Natural killer cell (primary cell): ENCODE results near the gene FAM131A. TPM values are rescaled to one million over a fixed set of nuclear protein-coding genes. Genes with fewer than 3 reads are reported as not detected.

ENCODE experiments used
- ATAC-seq, 3 donors: fragments of 150-1000 bp in 2 of 3; fragments of 200-7000 bp in 1 of 3; cut with Tn5 transposase; 1 replicate in 1 of 3; 2 replicates in 2 of 3; pipeline ENCODE4 v1.10.0; 2021; ENCODE audit warnings: mild to moderate bottlenecking in 2 of 3, moderate library complexity in 2 of 3
- DNase-seq, 2 donors: peaks; one replicate each; pipeline versions ENCODE4 v3.0.0 to v3.0.0-alpha.2; 2013 to 2021; ENCODE audit warnings: mixed read lengths in 1 of 2
- H3K27ac ChIP-seq: one replicate; pipeline ENCODE4 v1.5.1; 2013; ENCODE audit warnings: mild to moderate bottlenecking, low read length
- H3K27me3 ChIP-seq: one replicate; pipeline ENCODE4 v1.6.1; 2013; ENCODE audit warnings: low read length; ENCODE audit not compliant: control insufficient read depth, insufficient read depth
- H3K36me3 ChIP-seq: one replicate; pipeline ENCODE4 v1.6.1; 2013; ENCODE audit warnings: low read length; ENCODE audit not compliant: control insufficient read depth, insufficient read depth
- H3K4me1 ChIP-seq: one replicate; pipeline ENCODE4 v1.6.1; 2013; ENCODE audit warnings: low read length; ENCODE audit not compliant: control insufficient read depth, insufficient read depth
- H3K4me3 ChIP-seq: one replicate; pipeline ENCODE4 v1.5.1; 2013; ENCODE audit warnings: low read length
- H3K9me3 ChIP-seq: one replicate; pipeline ENCODE4 v1.6.1; 2013; ENCODE audit warnings: low read length; ENCODE audit not compliant: control insufficient read depth, insufficient read depth
- H3K27ac Mint-ChIP-seq, 2 donors: one replicate each; pipeline ENCODE4 v1.8.0; 2022; ENCODE audit warnings: mild to moderate bottlenecking in 2 of 2, mixed read lengths in 2 of 2, moderate library complexity in 1 of 2
- H3K27me3 Mint-ChIP-seq, 2 donors: one replicate each; pipeline ENCODE4 v1.8.0; 2022; ENCODE audit warnings: low read depth in 2 of 2, mixed read lengths in 2 of 2
- H3K36me3 Mint-ChIP-seq: one replicate; pipeline ENCODE4 v1.8.0; 2022; ENCODE audit warnings: mixed read lengths
- H3K4me1 Mint-ChIP-seq, 2 donors: one replicate each; pipeline ENCODE4 v1.8.0; 2022; ENCODE audit warnings: mixed read lengths in 2 of 2
- H3K4me3 Mint-ChIP-seq: one replicate; pipeline ENCODE4 v1.8.0; 2022; ENCODE audit warnings: mild to moderate bottlenecking, moderate library complexity, mixed read lengths
- H3K9me3 Mint-ChIP-seq, 2 donors: one replicate each; pipeline ENCODE4 v1.8.0; 2022; ENCODE audit warnings: mixed read lengths in 2 of 2
- CTCF ChIP-seq: fragments of 200-600 bp; IDR thresholded peaks from one replicate; pipeline ENCODE4 v1.8.0; 2022; ENCODE audit warnings: antibody characterized with exemption
- WGBS: methylation state at CpG from one replicate; pipeline ENCODE4 v1.1.7; 2013; ENCODE audit warnings: missing lambda C conversion rate; ENCODE audit not compliant: insufficient coverage; 5-methylcytosine and 5-hydroxymethylcytosine counted together
- intact Hi-C: fragments of 100-400 bp; cut with micrococcal nuclease; formaldehyde crosslinking; loops from one replicate; pipeline ENCODE4 v1.14.2; 2022
- total RNA-seq, 4 donors: library from RNA; stranded (reverse); fragments of 120-200 nt in 1 of 4; gene quantifications; one replicate each; pipeline versions ENCODE4 v1.2.3 to v1.2.4, GENCODE V29; 2013 to 2022

Gene FAM131A
- total RNA-seq, 3 donors from 2014 or later (not counting 1 experiment from before 2014, with no cell fraction given) = 6.9 to 8.8 (median 8.5) TPM

DNA sequence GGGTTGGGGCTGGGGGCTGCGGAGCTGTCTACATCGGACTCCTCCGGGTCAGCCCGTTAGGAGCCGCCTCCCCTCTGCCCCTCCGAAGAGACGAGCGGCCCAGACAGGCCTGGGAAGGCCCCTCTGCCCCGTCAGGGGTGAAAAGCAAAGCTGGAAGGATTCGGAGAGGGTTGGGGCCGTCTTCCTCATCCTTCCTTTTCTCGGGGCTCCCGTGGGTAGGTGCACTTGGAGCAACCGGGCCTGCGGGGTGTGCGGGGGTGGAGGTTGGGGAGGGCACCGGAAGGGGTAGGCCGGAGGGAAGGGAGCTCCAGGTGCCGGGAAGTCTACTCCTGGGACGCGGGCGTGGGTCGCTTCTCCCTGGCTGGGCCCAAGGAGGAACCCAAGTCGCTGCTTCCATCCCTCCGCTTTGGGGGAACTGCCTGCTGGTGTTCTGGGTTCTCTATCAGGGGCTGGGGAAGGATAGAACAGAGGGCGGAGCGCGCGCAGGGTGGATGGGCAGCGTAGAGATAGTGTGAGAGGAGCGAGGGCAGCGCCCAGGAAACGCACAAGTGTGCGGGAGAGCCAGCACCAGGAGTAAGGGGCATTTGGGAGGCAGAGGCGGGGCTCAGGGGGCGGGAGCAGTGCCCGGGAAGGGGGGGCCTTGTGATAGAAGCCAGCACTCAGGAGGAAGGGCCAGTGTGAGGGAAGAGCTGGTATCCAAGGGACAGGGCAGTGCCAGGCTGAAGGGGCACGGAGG, 24.7 kb downstream of the FAM131A start:
- intact Hi-C loops = loop anchor here (2.0 kb wide), 1 partner anchor 113 kb away; the partner anchor contains the start of genes ALG3 and EEF1AKMT4
- TF ChIP-seq CTCF = no peak

DNA sequence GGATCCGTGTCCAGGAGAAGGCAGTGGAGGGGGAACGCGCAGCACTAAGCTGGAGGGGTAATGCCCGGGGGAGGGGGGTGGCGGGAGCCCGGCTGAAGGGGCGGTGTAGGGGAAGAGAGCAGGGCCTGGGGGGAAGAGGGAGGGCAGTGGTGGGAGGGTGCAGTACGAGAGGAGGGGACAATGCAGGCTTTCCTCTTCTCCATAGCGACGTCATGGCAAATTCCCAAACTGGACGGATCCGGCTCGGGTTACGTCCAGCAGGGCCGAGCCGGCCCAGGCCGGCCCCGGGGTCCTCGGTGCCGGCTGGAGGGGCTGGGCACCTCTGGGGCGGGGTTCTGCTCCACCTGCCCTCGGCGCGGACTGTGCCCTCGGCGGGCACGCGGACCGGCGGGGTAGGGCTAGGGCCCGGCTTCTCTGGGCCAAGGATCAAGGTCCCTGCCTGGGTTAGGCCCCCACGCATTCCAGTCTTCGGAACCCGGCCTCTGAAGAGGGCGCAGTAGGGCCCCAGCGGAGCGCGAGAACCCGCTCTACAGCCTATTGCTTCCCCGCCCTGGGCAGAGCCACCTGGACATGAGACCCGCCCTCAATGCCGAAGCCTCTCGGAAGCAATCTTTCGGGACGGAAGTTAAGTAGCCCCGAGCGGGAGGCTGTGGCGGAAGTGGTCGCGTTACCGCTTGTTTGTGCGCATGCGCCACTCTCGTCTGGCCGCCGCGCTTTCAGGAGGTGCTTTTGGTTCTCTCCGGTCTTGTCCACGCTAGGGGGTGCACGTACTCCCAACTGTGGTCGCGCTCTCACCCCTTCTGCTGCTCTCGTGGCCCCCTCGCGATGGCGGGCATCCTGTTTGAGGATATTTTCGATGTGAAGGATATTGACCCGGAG, 25.5 kb downstream of the FAM131A start:
- intact Hi-C loops = loop anchor here (1.0 to 2.0 kb wide), 3 partner anchors 28 to 114 kb away; partner anchors contain the start of genes ALG3, EEF1AKMT4 and PSMD2
- peaks cover 0 to 3% of the 10 kb centered on the region in 2 donors for H3K27me3 Mint-ChIP-seq
- peaks cover 19 to 43% of the 10 kb centered on the region in 2 donors for H3K4me1 Mint-ChIP-seq
- no peaks in the 10 kb centered on the region for H3K36me3 Mint-ChIP-seq
- TF ChIP-seq CTCF = peak; percentile 61
- peaks cover 11% of the 10 kb centered on the region for H3K36me3 ChIP-seq
- peak overlapping the region; percentile 99 for H3K4me3 Mint-ChIP-seq
- no peaks in the 10 kb centered on the region for H3K9me3 ChIP-seq
- under 1% methylated on average over 68 of the region's 68 CpGs for WGBS
- H3K4me1 ChIP-seq = peaks cover 32% of the 10 kb centered on the region
- peak overlapping the region; percentile 57 for H3K4me3 ChIP-seq
- no peaks in the 10 kb centered on the region for H3K27me3 ChIP-seq
- DNase-seq = peak; percentile 93 to 98
- H3K27ac ChIP-seq = peak overlapping the region; percentile 86
- H3K27ac Mint-ChIP-seq = peak overlapping the region; percentile 96 to 97
- H3K9me3 Mint-ChIP-seq = no peaks in the 10 kb centered on the region
- ATAC-seq = peak; percentile 76 to 88 (median 83)

More for the DNA sequence above, 24.7 kb downstream of the FAM131A start:
- H3K36me3 Mint-ChIP-seq = no peaks in the 10 kb centered on the region
- H3K27ac Mint-ChIP-seq = peak overlapping the region; percentile 96 to 97
- H3K9me3 Mint-ChIP-seq = no peaks in the 10 kb centered on the region
- peak overlapping the region; percentile 92 for H3K4me3 Mint-ChIP-seq
- ATAC-seq (peak in 2 of 3 donors; percentile 7 to 8), DNase-seq (peak in 1 of 2 donors; percentile 58)
- Histone ChIP-seq H3K27ac (peak overlapping the region; percentile 86), H3K36me3 (peaks cover 6% of the 10 kb centered on the region), H3K9me3 (no peaks in the 10 kb centered on the region), H3K4me1 (peaks cover 32% of the 10 kb centered on the region), H3K27me3 (no peaks in the 10 kb centered on the region), H3K4me3 (peak overlapping the region; percentile 57)
- peaks cover 0 to 3% of the 10 kb centered on the region in 2 donors for H3K27me3 Mint-ChIP-seq
- H3K4me1 Mint-ChIP-seq = peaks cover 19 to 43% of the 10 kb centered on the region in 2 donors
- WGBS = 0% methylated on average over 38 of the region's 38 CpGs

GRCh38 chr3:184366619-184367289, 29.4 kb downstream of the FAM131A start:
- H3K27me3 ChIP-seq = no peaks in the 10 kb centered on the region
- H3K36me3 Mint-ChIP-seq = no peaks in the 10 kb centered on the region
- DNase-seq = no peak
- H3K36me3 ChIP-seq = peaks cover 22% of the 10 kb centered on the region
- H3K27me3 Mint-ChIP-seq = no peaks in the 10 kb centered on the region
- H3K4me1 Mint-ChIP-seq = peaks cover 19 to 33% of the 10 kb centered on the region in 2 donors
- H3K4me1 ChIP-seq = peaks cover 22% of the 10 kb centered on the region
- H3K9me3 Mint-ChIP-seq = no peaks in the 10 kb centered on the region
- no peak overlapping the region for H3K27ac Mint-ChIP-seq
- no peak for TF ChIP-seq CTCF
- WGBS = 93% methylated on average over 5 of the region's 5 CpGs
- H3K9me3 ChIP-seq = no peaks in the 10 kb centered on the region
- H3K4me3 Mint-ChIP-seq = no peak overlapping the region
- ATAC-seq = no peak
- no peak overlapping the region for H3K27ac ChIP-seq
- intact Hi-C loops = no loop called here
- no peak overlapping the region for H3K4me3 ChIP-seq
